ENCODE data around the gene AIMP1.

The AIMP1 gene

DNA sequence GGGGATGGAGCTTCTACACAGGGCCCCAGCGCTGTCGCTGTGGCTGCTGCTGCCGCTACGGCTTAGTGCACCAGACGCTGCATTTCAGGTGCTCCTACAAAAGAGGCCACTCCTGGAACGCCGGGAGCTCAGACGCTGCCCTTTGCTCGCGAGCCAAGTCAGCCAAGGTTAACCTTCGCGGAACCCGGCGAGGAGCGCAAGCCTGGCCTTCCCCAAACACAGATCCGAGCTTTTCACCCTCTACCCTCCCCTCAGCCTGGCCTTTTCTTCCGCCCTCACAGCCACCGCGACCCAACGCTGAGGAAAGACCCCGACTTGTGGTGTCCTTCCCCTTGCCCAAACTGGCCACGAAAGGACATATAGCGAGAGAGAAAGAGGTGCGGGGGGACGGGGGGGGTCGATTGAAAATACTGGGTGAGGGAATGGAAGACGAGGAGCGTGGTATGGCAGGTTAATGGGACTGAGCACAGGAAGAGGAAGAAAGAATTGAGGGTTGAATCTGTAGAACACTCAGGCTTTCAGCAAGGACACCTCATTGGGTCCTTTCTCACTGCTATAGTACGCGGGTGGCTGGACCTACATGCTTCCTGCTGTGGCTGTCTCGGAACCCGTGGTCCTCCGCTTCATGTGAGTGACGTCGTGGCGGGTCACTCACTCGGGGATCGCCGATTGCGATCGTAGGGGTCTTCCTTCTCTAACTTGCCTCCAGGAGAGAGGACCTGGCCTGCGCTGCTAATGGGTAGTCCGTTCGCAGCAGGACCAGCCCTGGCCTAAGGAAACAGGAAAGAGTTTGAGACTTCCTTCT, at the start of gene AIMP1, which contains the start of gene TBCK:
Gene AIMP1, plus strand, starts transcription at position 583 of the 805 bp plus-strand sequence. CDS start 8,460 bp downstream, outside the sequence.
Gene TBCK, minus strand, starts transcription at position 242 of the 805 bp plus-strand sequence. CDS start 7,249 bp downstream, outside the sequence.
- DNase-seq: peak; percentile 81

GRCh38 chr4:106268786-106269185, 47.6 kb upstream of the AIMP1 start:
- no peak for DNase-seq

- DNase-seq: no peak
These were observed 46.6 kb upstream of the AIMP1 start for GRCh38 chr4:106269711-106270110.

- no peak for DNase-seq
These were observed 45.6 kb upstream of the AIMP1 start for GRCh38 chr4:106270736-106271135.

DNA sequence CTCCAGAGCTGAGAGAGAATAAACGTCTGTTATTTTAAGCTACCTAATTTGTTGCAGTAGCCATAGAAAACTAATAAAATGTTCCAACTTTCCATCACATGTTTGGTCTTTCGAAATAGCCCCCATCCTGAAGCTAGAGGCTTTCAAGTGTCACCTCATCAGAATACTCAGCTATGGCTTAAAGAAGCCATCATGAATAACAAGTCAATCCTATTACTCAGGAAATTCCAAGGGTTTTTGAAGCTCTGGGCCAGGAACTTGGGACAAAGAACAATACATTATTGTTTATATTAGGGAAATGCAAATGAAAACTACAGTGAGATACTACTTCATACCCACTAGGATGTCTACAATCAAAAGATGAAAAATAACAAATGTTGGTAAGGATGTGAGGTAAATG, 42.5 kb upstream of the AIMP1 start:
- DNase-seq: no peak

DNA sequence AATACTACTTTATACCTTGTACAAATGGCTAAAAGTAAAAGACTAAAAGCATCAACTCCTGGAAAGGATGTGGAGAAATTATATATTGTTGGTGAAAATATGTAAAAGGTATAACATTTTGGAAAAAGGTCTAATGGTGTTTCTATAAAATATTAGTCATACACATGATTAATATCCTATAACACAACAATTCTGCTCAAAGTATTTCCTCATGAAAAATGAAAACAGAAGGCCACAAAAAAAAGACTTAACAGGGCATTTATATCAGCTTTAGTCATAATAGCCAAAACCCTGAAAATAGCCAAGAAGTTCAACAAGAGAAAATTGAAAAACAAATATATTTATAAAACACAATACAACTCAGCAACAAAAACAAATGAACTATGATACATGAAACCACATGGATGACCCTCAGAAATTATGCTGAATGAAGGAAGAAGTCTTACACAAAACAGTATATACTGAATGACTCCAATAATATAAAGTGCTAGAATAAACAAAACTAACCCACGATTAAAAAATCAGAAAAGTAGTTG, 39.1 kb upstream of the AIMP1 start:
- DNase-seq: no peak

GRCh38 chr4:106284227-106284626, 32.1 kb upstream of the AIMP1 start:
- no peak for DNase-seq

- no peak for DNase-seq
These were observed 29.7 kb upstream of the AIMP1 start for GRCh38 chr4:106286611-106287010.

DNA sequence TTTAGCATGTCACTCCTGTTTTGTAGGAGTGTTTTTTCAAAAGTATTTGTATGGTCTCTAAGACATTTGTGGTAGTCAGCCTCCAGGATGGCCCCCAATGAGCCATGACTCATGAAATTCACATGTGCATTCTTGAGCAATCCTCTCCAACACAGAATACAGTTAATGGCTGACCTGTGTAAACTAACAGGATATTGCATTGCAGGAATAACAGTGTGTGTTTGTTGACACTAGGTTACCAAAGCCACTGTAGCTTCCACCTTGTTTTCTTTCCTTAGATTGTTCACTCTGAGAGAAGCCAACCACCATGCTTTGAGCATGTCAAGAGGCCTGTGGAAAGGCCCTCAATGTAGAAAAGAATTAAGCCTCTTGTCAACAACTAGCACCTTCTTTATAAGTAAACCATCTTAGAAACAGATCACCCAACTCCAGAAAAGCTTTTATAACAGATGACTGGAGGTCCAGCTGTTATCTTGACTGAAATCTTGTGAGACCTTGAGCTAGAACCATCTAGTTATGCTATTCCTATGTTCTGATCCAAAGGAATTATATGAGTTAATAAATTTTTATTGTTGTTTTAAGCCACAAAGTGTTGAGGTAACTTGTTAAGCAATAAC, 28.9 kb upstream of the AIMP1 start:
- no peak for DNase-seq

- DNase-seq: no peak
These were observed 26.6 kb upstream of the AIMP1 start for GRCh38 chr4:106289737-106290136.

DNA sequence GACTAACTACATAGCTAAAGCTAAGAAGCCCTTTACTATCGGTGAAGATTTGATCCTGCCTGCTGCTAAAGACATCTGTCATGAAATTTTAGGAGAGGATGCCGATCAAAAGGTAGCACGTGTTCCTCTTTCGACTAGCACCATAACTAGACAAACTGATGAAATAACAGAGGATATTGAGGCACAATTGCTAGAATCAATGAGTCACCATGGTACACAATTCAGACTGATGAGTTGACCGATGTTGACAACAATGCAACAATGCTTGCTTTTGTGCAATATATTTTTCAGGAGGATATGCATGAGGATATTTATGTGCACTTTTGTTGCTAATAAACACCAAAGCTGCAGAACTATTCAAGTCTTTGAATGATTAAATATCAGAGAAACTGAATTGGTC, 24.7 kb upstream of the AIMP1 start:
- no peak for DNase-seq

DNA sequence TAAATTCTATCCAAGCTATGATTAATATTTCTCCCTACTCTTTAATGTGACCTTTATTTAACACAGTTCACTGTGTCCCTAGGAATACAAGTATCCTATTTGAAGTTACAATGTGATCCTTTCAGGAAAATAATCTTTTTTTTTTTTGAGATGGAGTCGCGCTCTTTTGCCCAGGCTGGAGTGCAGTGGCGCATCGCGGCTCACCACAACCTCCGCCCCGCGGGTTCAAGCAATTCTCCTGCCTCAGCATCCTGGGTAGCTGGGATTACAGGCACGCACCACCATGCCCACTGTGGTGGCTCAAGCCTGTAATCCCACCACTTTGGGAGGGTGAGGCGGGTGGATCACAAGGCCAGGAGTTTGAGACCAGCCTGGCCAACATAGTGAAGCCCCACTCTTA, 22.3 kb upstream of the AIMP1 start:
- DNase-seq: no peak

DNA sequence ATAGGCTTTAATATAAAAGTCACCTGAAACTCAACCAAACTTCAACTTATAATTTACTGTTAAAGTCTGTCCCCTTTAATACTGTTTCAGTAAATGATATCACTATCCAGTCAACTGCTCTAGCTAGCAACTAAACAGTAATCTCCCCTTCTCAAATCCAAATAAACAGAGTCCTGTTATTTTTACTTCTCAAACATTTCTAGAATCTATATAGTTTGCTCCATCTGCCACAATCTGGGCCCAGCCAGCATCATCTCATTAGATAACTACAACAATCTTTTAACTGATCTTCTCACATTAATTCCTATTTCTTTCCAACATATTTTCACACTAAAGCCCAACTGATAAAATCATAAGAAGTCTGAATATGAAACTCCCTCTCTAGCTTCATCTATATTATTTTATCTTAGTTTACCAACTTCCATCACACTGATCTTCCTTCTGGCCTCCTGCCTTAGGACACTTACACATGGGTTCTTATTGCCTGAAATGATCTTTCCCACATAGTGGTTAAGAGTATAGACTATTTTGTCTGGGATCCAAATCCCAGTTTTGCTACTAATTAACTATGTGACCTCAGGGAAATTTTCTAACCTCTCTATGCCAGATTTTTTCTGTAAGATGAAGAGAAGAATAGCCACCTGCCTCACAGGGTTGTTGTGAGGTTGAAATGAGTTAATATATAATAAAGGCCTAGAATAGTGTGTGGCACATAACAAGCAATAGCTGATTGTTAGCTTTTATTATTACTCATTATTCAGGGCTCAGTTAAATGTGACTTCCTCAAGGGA, 18.9 kb upstream of the AIMP1 start:
- DNase-seq: no peak

DNA sequence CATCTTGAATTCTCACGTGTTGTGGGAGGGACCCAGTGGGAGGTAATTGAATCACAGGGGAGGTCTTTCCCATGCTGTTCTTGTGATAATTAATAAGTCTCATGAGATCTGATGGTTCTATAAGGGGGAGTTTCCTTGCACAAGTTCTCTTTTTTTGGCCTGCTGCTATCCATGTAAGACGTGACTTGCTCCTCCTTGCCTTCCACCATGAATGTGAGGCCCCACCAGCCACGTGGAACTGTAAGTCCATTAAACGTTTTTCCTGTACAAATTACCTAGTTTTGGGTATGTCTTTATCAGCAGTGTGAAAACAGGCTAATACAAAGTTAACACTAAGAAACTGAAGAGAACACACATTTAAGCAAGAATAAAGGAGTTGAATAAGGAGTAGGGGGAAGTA, 16.4 kb upstream of the AIMP1 start:
- DNase-seq: no peak

DNA sequence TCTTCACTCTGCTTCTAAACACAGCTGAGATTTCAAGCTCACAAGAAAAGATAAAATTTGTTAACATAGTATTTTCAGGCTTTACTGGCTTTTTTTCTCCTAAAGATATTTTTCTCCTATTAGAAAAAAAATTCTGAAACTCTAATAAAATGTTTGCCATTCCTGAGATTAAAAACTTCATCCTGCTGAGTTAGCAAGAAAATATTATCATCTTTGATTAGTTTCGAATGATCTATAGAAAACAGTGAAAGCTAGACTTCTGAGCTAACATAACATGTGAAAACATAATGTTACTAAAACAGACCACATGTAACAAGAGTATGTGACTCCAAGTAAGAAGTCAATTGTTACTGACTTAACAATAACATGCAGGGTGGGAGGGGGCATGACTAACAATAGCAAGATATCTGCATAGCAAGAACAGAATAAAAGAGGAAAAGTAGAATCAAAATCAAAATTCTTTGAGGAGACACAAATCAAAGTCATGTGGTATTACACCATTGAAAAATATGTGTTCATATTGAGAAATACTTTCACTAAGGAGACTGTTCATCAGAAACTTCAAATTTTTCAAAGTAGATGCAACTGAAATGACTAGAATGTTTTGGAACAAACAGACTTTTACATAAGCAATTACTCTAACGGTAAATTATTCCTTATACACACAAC, 14.8 kb upstream of the AIMP1 start:
- no peak for DNase-seq

DNA sequence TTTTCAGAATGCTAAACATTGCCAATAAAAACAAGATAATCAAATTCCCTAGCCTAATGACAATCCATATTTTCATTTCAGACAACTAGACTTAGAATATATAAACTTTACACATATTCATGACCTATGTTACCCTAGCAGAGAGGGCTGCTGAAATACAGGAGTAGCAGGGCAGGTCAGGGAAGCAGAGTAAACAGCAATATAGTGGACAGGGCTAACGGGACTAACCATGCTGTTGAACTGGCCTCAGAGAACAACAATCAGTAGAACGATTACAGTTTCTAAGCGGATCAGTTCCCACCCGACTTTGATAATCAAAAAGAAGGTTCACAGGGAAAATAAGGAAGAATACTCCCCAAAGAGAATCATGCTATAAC, 14.3 kb upstream of the AIMP1 start:
- DNase-seq: no peak

DNA sequence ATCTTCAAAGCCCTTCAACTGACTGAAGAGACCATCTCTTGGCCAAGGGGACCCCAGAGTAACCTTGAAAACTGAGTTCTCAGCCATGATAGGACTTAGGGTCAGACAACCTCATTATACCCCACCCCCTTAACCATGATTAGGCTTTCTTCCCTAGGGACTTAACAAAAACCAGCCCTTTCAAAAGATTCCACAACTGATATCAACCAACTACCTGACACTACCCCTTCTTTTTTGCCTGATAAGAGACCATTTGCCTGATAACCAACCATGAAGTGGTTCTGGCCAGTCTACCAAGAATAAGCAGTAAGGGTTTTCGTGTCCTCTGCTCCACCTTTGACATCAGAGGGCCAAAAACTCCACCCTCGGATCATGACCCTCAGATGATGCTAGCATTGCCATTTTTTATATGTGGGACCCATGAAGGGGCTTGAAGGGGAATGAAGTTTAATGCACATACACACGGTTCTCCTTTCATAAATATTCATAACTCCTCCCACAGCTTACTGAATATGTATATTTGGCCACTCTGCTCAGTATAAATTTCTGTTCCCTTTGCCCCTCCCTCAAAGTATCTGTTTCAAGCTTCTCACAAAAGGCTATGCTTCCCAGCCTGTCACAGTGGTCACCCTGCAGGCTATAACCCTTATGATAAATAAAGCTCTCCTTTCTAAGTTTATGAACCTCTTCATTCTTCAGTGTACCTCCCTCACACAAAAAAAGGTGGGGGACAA, 12.6 kb upstream of the AIMP1 start:
- DNase-seq: no peak

GRCh38 chr4:106304632-106305031, 11.7 kb upstream of the AIMP1 start:
- DNase-seq: no peak

- no peak for DNase-seq
These were observed 10.8 kb upstream of the AIMP1 start for GRCh38 chr4:106305435-106306055.

DNA sequence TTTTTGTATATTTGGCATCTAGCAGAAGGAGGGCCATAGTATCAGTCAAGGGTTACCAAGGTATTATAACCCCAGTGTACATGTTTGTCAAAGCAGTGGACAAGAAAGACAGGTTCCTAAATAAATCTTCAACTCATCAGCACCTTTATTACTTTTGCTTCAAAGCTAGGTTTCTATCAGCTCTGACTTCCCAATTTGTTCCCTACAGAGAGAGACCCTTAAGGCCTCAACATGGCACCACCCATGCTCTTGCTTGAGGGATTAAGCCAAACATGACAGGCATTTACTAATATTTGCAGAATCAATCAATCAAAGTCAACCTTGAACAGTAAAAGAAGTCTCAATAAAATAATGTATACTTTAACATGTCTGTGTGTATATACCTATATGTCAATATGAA, 9.8 kb upstream of the AIMP1 start:
- DNase-seq: no peak

DNA sequence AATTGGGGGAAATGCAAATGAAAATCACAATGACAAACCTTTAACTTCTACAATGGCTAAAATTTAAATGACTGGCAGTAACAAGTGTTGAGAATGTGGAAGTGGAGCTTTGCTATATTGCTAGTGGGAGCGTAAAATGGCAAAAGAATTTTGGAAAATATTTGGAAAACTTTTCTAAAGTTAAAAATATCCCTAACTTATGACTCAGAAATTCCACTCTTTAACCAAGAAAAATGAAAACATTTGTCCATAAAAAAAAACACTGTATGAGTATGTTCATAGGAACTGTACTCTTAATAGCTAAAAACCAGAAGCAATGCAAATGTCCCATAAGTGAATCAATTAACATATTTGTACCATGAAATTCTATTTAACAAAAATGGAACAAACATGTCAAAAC, 4.0 kb upstream of the AIMP1 start:
- DNase-seq: no peak
